ENCODE results near the gene RNASEL.
"Not testable (repeated sequence)": the region's sequence is repeated elsewhere in the genome, so short reads cannot be mapped to it uniquely, and the experiment has no call there.

Gene RNASEL

DNA sequence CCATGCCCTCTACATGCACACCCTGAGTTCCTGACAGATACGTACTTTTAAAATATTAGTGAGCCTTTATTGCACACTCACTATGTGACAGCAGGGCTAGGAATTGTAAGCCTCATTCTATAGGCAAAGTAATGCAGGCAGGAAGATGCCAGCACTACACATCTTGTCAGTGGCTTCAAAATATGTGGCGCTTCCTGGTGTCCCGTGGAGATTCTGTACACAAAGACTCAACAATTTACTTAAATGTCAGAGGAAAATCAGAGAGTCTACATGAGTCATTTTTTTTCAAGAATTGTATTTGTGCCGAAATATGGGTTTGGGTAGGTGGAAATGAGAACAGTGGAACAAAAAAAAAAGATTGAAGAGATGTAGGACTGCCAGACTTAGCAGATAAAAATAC lies 27.6 kb downstream of the RNASEL start:
- DNase-seq (ENCODE audit: low spot score): no peak

DNA sequence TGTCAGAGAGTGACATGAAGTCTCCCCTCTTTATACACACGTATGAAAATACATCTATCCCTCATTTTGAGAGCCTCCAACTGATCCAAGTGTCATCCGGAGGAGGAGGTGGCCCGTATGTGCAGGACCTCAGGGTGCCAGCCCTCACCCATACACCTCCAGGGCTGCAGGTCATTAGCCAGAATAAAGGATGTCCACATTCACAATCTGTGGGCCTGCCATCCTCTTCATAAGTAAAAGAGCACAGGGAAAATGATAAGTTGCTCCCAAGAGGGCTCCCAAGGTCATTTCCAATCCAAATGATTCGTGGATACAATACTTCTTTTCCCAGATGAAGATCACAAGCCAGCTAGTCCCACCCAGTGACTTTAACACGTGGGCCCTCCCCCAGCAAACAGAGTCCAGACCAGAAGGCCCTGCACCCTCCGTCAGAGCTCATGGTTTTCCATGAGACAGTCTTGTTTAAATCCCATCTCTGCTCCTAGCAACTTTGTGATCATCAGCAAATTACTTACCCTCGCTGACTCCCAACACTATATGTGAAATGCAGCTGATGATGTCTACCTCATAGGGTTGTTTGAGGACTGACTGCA lies 28.6 kb downstream of the RNASEL start:
- no peak for DNase-seq (ENCODE audit: low spot score)

DNA sequence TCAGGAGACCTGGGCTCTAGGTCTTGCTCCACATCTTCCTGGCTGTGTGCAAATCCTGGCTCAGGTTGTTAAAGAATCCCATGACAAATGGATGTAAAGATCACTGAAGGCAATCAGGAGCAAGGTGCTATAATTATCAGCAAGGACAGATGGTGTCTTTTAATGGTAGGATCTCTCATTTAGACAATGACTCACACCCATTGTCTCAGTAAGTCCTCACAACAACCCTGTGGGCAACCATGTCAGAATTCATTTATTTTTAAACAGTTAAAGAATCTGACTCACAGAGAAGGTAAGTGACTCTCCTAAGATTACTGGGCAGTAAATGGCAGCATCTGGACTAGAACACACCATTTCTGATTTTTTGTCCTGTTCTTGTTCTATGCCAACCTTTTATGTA lies 32.8 kb downstream of the RNASEL start:
- DNase-seq (ENCODE audit: low spot score): no peak

DNA sequence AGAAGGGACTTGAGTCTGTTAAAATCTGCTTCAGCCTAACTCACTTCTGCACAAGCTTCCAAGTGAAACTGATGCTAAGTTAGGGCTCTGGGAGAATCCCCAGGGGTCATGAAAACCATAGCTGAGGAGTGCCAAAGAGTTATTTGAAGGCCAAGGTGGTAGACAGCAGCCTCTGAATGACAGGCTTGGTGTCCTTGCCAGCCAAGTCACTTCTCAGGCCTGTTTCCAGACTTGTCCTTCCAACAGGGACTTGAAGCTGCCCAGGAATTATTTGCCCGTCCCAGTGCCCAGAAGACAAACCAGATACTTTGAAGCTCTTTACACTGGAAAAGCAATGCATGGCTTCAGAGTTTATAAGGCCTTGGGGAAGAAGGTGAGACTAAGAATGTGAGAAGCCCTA lies 33.6 kb downstream of the RNASEL start:
- DNase-seq (ENCODE audit: low spot score): no peak

DNA sequence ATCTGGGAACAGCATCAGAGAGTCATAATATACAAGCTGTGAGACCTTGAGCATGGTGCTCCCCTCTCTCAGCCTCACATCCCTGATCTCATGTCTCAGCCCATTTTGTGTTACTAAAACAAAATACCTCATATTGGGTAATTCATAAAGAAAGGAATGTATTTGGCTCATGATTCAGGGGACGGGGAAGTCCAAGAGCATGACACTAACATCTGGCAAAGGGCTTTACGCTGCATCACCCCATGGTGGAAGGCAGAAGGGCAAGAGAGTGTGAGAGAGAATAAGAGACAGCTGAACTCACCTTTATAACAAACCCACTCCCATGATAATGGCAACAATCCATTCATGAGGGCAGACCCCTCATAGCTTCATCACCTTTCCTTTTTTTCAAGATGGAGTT lies 36.5 kb downstream of the RNASEL start:
- no peak for DNase-seq (ENCODE audit: low spot score)

DNA sequence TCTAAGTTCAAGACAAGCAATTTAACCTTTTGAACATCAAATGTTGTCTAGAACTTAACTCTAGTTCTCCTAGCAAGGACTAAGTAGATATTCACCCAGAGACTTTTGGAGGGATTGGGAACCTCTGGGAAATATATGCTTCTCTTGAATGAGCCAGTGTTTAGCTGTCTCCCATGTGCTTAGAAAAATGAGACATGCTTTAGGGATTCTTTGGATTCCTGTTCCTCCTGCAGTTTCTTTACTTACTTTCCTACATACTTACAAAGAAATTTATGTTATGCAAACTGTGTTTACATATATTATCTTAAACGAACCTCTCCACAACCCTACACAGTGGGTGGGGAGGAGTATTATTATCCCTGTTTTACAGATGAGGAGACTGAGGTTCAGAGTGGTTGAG lies 39.2 kb downstream of the RNASEL start:
- DNase-seq (ENCODE audit: low spot score): no peak

DNA sequence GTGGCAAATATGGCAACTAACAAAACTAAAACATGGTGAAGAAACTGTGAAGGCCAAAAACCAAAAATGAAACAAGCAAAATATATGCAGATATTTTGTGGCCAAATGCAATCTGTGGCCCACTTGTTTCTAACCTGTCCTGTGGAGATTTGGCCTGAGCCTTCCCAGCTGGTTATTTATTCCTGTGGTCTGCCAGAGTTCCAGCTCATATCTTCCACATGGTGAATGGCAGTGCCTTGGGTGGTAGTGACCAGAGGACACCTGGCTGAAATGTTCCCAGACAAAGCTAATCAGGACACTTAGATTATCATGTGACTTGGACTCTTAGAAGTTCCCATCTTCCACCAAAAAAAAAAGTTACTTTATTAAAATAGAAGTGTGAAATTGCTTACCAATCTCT lies 39.7 kb downstream of the RNASEL start:
- DNase-seq (ENCODE audit: low spot score): no peak

DNA sequence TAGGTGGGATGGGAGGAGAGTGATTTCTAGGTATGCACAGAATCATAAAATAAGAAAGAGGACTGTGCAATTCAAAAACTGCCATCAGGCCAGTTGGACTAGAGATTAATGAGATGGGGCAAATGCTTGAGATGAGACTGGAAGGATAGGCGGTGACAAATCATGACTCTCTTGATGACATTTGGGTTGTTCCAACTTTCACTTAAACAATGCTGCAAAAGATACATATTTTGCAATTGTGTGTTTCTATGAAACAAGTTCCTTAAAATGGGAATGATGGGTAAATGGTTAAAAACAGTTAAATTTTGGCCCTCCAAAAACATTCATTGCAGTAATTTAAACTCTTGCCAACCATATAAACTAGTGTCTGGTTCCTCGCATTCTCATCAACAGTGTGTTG lies 55.2 kb downstream of the RNASEL start:
- DNase-seq (ENCODE audit: low spot score): no peak

DNA sequence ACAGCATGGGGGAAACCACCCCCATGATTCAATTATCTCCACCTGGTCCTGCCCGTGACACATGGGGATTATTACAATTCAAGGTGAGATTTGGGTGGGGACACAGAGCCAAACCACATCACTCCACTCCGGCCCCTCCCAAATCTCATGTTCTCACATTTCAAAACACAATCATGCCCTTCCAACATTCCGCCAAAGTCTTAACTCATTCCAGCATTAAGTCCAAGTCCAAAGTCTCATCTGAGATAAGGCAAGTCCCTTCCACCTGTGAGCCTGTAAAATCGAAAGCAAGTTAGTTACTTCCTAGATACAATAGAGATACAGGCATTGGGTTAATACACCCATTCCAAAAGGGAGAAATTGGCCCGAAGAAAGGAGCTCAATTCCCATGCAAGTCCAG lies 60.9 kb downstream of the RNASEL start:
- DNase-seq (ENCODE audit: low spot score): not testable (repeated sequence)

DNA sequence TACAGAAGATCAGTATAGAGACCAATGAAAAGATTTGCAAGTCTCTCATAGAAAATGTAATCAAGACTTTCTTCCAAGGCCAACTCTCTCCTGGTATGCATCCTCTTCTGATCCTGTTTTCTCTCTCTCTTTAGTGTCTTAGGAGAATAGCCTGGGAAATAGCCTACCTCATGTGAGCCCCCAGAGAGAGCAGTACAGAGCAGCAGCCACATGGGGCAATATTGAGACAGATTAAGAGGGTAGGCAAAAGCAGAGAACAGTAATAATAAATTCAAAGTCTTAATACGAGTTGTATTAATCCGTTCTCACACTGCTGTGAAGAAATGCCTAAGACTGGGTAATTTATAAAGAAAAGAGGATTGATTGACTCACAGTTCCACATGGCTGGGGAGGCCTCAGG lies 61.4 kb downstream of the RNASEL start:
- DNase-seq (ENCODE audit: low spot score): no peak

DNA sequence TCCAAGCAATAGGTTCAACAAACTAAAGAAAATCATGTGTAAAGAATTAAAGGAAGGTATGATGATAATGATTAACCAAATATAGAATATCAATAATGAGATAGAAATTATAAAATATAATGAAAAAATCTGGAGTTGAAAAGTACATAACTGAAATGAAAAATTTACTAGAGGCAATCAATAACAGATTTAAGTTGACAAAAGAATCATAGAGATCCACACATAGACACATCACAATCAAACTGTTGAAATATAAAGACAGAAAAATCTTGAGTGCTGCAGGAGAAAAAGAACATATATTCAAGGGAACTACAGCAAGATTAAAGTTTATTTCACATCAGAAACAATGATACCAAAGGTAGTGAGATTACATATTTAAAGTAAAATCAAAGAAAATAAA lies 63.7 kb downstream of the RNASEL start:
- no peak for DNase-seq (ENCODE audit: low spot score)

All from globus pallidus (tissue), 1 donor.